ENCODE results near the gene ERCC4. TPM values are rescaled to one million over a fixed set of nuclear protein-coding genes. Genes with fewer than 3 reads are reported as not detected.

The ERCC4 gene
- total and polyA plus RNA-seq, 2 experiments from 2014 or later = 7.5 to 20.1 TPM

GRCh38 chr16:13937411-13937810 lies 17.5 kb downstream of the ERCC4 start:
- Histone ChIP-seq H3K4me3 (no peak overlapping the region), H3K4me1 (ENCODE audit: insufficient read depth) (peaks cover 10% of the 10 kb centered on the region), H3K36me3 (ENCODE audit: low read depth) (peaks cover 35% of the 10 kb centered on the region), H3F3A (ENCODE audit: insufficient read depth) (peaks cover 19% of the 10 kb centered on the region; the same call in 1 of the 2 replicates), H3K9ac (no peak overlapping the region), H3K79me2 (ENCODE audit: insufficient read depth) (no peaks in the 10 kb centered on the region), H3K27me3 (replicated peaks; ENCODE audit: insufficient read depth) (no peaks in the 10 kb centered on the region), H3K9me3 (ENCODE audit: low read depth) (no peaks in the 10 kb centered on the region), H2AFZ (no peak overlapping the region), H3K4me2 (ENCODE audit: unreplicated experiment) (no peak overlapping the region), H3K9me2 (ENCODE audit: insufficient read depth) (no peaks in the 10 kb centered on the region), H3K27ac (no peak overlapping the region), H4K20me1 (ENCODE audit: insufficient read depth) (no peaks in the 10 kb centered on the region)
- 96 to 97% methylated on average over 5 of the region's 5 CpGs for WGBS, 2 experiments (ENCODE audit: low coverage in 1 of 2, low lambda C conversion rate in 2 of 2, missing lambda C conversion rate in 2 of 2)
- in situ Hi-C loops (cut with MboI) = loop anchor here (25.0 kb wide), 3 partner anchors 275 to 600 kb away; no protein-coding TSS in a partner anchor
- DNase-seq = no peak
- no peak for TF ChIP-seq EZH2phosphoT487 (IDR thresholded peaks at IDR 0.05; ENCODE audit: insufficient read depth, low read depth)
- no peak for TF ChIP-seq EZH2 (IDR thresholded peaks at IDR 0.05; ENCODE audit: insufficient read depth, poor library complexity, severe bottlenecking)

- in situ Hi-C loops (cut with MboI) = loop anchor here (25.0 kb wide), 3 partner anchors 274 to 599 kb away; no protein-coding TSS in a partner anchor
Observed at GRCh38 chr16:13938480-13938879, 18.5 kb downstream of the ERCC4 start.

GRCh38 chr16:13939821-13940220 lies 19.9 kb downstream of the ERCC4 start:
- Histone ChIP-seq H3K4me1 (ENCODE audit: insufficient read depth) (peaks cover 10% of the 10 kb centered on the region), H4K20me1 (ENCODE audit: insufficient read depth) (no peaks in the 10 kb centered on the region)

More at GRCh38 chr16:13938480-13938879, 18.5 kb downstream of the ERCC4 start:
- Histone ChIP-seq H3K36me3 (ENCODE audit: low read depth) (peaks cover 35% of the 10 kb centered on the region), H3K27ac (no peak overlapping the region), H2AFZ (no peak overlapping the region), H3K9me2 (ENCODE audit: insufficient read depth) (no peaks in the 10 kb centered on the region), H4K20me1 (ENCODE audit: insufficient read depth) (no peaks in the 10 kb centered on the region), H3K4me1 (ENCODE audit: insufficient read depth) (peaks cover 10% of the 10 kb centered on the region), H3K27me3 (replicated peaks; ENCODE audit: insufficient read depth) (no peaks in the 10 kb centered on the region), H3K9me3 (ENCODE audit: low read depth) (no peaks in the 10 kb centered on the region), H3F3A (ENCODE audit: insufficient read depth) (peaks cover 19% of the 10 kb centered on the region; the same call in 1 of the 2 replicates), H3K4me3 (no peak overlapping the region), H3K9ac (no peak overlapping the region), H3K4me2 (ENCODE audit: unreplicated experiment) (no peak overlapping the region), H3K79me2 (ENCODE audit: insufficient read depth) (no peaks in the 10 kb centered on the region)
- no peak for DNase-seq
- whole genome bisulfite sequencing, 2 experiments (ENCODE audit: low coverage in 1 of 2, low lambda C conversion rate in 2 of 2, missing lambda C conversion rate in 2 of 2) = 91 to 92% methylated on average over 4 of the region's 4 CpGs
- TF ChIP-seq EZH2phosphoT487 (IDR thresholded peaks at IDR 0.05; ENCODE audit: insufficient read depth, low read depth) = no peak

GRCh38 chr16:13940397-13940933 lies 20.5 kb downstream of the ERCC4 start:
- no peak overlapping the region for H3K9ac ChIP-seq
- H3K79me2 ChIP-seq (ENCODE audit: insufficient read depth) = no peaks in the 10 kb centered on the region
- H3K4me2 ChIP-seq (ENCODE audit: unreplicated experiment) = no peak overlapping the region
- no peaks in the 10 kb centered on the region for H3K27me3 ChIP-seq (replicated peaks; ENCODE audit: insufficient read depth)
- H3K4me3 ChIP-seq = no peak overlapping the region
- no peaks in the 10 kb centered on the region for H3K9me2 ChIP-seq (ENCODE audit: insufficient read depth)
- no peak for DNase-seq
- no peak for TF ChIP-seq EZH2phosphoT487 (IDR thresholded peaks at IDR 0.05; ENCODE audit: insufficient read depth, low read depth)
- TF ChIP-seq EZH2 (IDR thresholded peaks at IDR 0.05; ENCODE audit: insufficient read depth, poor library complexity, severe bottlenecking) = no peak
- H3K36me3 ChIP-seq (ENCODE audit: low read depth) = peaks cover 21% of the 10 kb centered on the region
- no peaks in the 10 kb centered on the region for H4K20me1 ChIP-seq (ENCODE audit: insufficient read depth)
- H3F3A ChIP-seq (ENCODE audit: insufficient read depth) = peaks cover 10% of the 10 kb centered on the region; the same call in 1 of the 2 replicates
- 69 to 70% methylated on average over 3 of the region's 3 CpGs for WGBS, 2 experiments (ENCODE audit: low coverage in 1 of 2, low lambda C conversion rate in 2 of 2, missing lambda C conversion rate in 2 of 2)
- in situ Hi-C loops (cut with MboI) = loop anchor here (10.0 to 25.0 kb wide), 4 partner anchors 64 to 597 kb away; no protein-coding TSS in a partner anchor
- peaks cover 10% of the 10 kb centered on the region for H3K4me1 ChIP-seq (ENCODE audit: insufficient read depth)
- H3K9me3 ChIP-seq (ENCODE audit: low read depth) = no peaks in the 10 kb centered on the region
- no peak overlapping the region for H3K27ac ChIP-seq
- no peak overlapping the region for H2AFZ ChIP-seq

More at GRCh38 chr16:13939821-13940220, 19.9 kb downstream of the ERCC4 start:
- peak; percentile 33 for DNase-seq
- H3K36me3 ChIP-seq (ENCODE audit: low read depth) = peaks cover 23% of the 10 kb centered on the region
- no peak overlapping the region for H3K4me2 ChIP-seq (ENCODE audit: unreplicated experiment)
- no peaks in the 10 kb centered on the region for H3K9me3 ChIP-seq (ENCODE audit: low read depth)
- no peaks in the 10 kb centered on the region for H3K27me3 ChIP-seq (replicated peaks; ENCODE audit: insufficient read depth)
- in situ Hi-C loops (cut with MboI) = loop anchor here (10.0 to 25.0 kb wide), 4 partner anchors 65 to 597 kb away; no protein-coding TSS in a partner anchor
- peaks cover 10% of the 10 kb centered on the region; the same call in 1 of the 2 replicates for H3F3A ChIP-seq (ENCODE audit: insufficient read depth)
- 94 to 95% methylated on average over 5 of the region's 5 CpGs for WGBS, 2 experiments (ENCODE audit: low coverage in 1 of 2, low lambda C conversion rate in 2 of 2, missing lambda C conversion rate in 2 of 2)
- H2AFZ ChIP-seq = no peak overlapping the region
- H3K79me2 ChIP-seq (ENCODE audit: insufficient read depth) = no peaks in the 10 kb centered on the region
- TF ChIP-seq EZH2phosphoT487 (IDR thresholded peaks at IDR 0.05; ENCODE audit: insufficient read depth, low read depth) = no peak
- no peak for TF ChIP-seq EZH2 (IDR thresholded peaks at IDR 0.05; ENCODE audit: insufficient read depth, poor library complexity, severe bottlenecking)
- H3K27ac ChIP-seq = no peak overlapping the region
- H3K4me3 ChIP-seq = no peak overlapping the region
- H3K9ac ChIP-seq = no peak overlapping the region
- no peaks in the 10 kb centered on the region for H3K9me2 ChIP-seq (ENCODE audit: insufficient read depth)
